K562 (cell line): ENCODE measurements around the gene AMELX. TPM values are rescaled to one million over a fixed set of nuclear protein-coding genes. Genes with fewer than 3 reads are reported as not detected.

Source experiments
- CHD1 ChIP-seq: fragments of 200-600 bp; sonication (generic); IDR thresholded peaks from one replicate; pipeline ENCODE4 v1.6.1; 2012; ENCODE audit warnings: mild to moderate bottlenecking, moderate library complexity, low read length, inconsistent platforms
- CHD7 ChIP-seq: fragments of 200-600 bp; sonication (generic); IDR thresholded peaks from one replicate; pipeline ENCODE4 v1.6.1; 2012; ENCODE audit warnings: mild to moderate bottlenecking, low read depth, low read length, inconsistent platforms
- FOXK2 ChIP-seq, 2 experiments: fragments of 450-650 bp; IDR thresholded peaks in 1 of 2; conservative IDR thresholded peaks in 1 of 2; 2 replicates each; pipeline ENCODE4 v1.6.1; 2016; ENCODE audit warnings: low read depth in 2 of 2, mild to moderate bottlenecking in 1 of 2
- NFATC3 ChIP-seq: fragments of 450-650 bp; IDR thresholded peaks from 2 replicates; pipeline ENCODE4 v1.6.1; 2017; ENCODE audit warnings: mild to moderate bottlenecking
- NFRKB ChIP-seq: fragments of 450-650 bp; IDR thresholded peaks from 2 replicates; pipeline ENCODE4 v1.6.1; 2016; ENCODE audit warnings: low read depth
- TAF9B ChIP-seq: fragments of 450-650 bp; IDR thresholded peaks from 2 replicates; pipeline ENCODE4 v1.6.1; 2018; ENCODE audit warnings: mild to moderate bottlenecking; ENCODE audit not compliant: partially characterized antibody
- ZNF316 ChIP-seq: fragments of 450-650 bp; IDR thresholded peaks from 2 replicates; pipeline ENCODE4 v1.6.1; 2016
- ZNF384 ChIP-seq: IDR thresholded peaks from 2 replicates; pipeline ENCODE4 v1.6.1; 2012; ENCODE audit warnings: low read depth, low read length, improper control_type of control experiment
- polyA plus RNA-seq, 8 experiments: library from polyadenylated mRNA; depleted of rRNA in 4 of 8; stranded (reverse) in 5 of 8; unstranded in 3 of 8; fragments of >200 nt; fragmentation: Nextera tagmentation in 2 of 8; fragmentation: Illumina TruSeq in 1 of 8; extraction: Ambion mirVana in 2 of 8; extraction: Trizol in 1 of 8; gene quantifications; 2 replicates each; pipeline versions ENCODE4 v1.2.1 to v1.2.3, GENCODE V29; 2011 to 2014; ENCODE audit warnings: inconsistent platforms in 1 of 8, missing spikeins in 1 of 8
- total RNA-seq, 7 experiments: library from RNA; depleted of rRNA in 6 of 7; stranded (reverse); fragments of >200 nt in 6 of 7; fragmentation: Illumina TruSeq in 2 of 7; extraction: Trizol in 2 of 7; gene quantifications; 2 replicates each; pipeline versions ENCODE4 v1.2.1 to v1.2.3, GENCODE V29; 2011 to 2021; ENCODE audit warnings: low replicate concordance in 1 of 7

Gene AMELX
- total and polyA plus RNA-seq, 9 of the 15 experiments (the other 6 are each of a cell fraction or from before 2014, with no cell fraction given): 0.22 TPM; not detected in 8

GRCh38 chrX:11293113-11293512, at the start of gene AMELX (continued):
- no peak for TF ChIP-seq CHD7
- TF ChIP-seq ZNF316: no peak
- TF ChIP-seq NFRKB: no peak
- TF ChIP-seq TAF9B: no peak
- no peak for TF ChIP-seq FOXK2 (conservative IDR thresholded peaks at IDR 0.05 in 1 of 2, IDR thresholded peaks at IDR 0.05 in 1 of 2; ENCODE audit: low read depth in 2 of 2)
- no peak for TF ChIP-seq CHD1
- TF ChIP-seq ZNF384: no peak
- no peak for TF ChIP-seq NFATC3
